ENCODE data around the gene LANCL2. TPM values are rescaled to one million over a fixed set of nuclear protein-coding genes. Genes with fewer than 3 reads are reported as not detected.
A peak's percentile ranks its signal among the peaks of the same experiment; 100 is the strongest.

LANCL2 gene
- total and polyA plus RNA-seq, 2 experiments from 2014 or later: 7.3 to 10.7 TPM

GRCh38 chr7:55387062-55387965 is 22.2 kb downstream of the LANCL2 start:
- no peak for ATAC-seq
- Histone ChIP-seq H2AFZ (no peak overlapping the region), H3K27me3 (ENCODE audit: insufficient read depth) (no peaks in the 10 kb centered on the region), H3K36me3 (ENCODE audit: insufficient read depth) (peaks cover 34% of the 10 kb centered on the region), H3K4me2 (no peak overlapping the region), H4K20me1 (replicated peaks; ENCODE audit: insufficient read depth) (no peaks in the 10 kb centered on the region), H3K27ac (ENCODE audit: low read depth) (no peak overlapping the region), H3K4me1 (ENCODE audit: insufficient read depth) (0 out of 2 replicates have a peak, but pooled peaks cover under 1% of the 10 kb centered on the region), H3K79me2 (replicated peaks; ENCODE audit: insufficient read depth) (peaks cover 12% of the 10 kb centered on the region), H3K9me2 (ENCODE audit: insufficient read depth) (no peaks in the 10 kb centered on the region), H3F3A (replicated peaks; ENCODE audit: low read depth) (no peaks in the 10 kb centered on the region), H3K4me3 (peak overlapping the region; percentile 4; the same call in 1 of the 2 replicates)
- Mint-ChIP-seq H3K4me1 (peaks cover under 1% of the 10 kb centered on the region; the same call in 1 of the 3 replicates), H3K4me3 (no peak overlapping the region), H3K36me3 (ENCODE audit: low read depth) (peaks cover 90% of the 10 kb centered on the region), H3K27me3 (ENCODE audit: insufficient read depth, low read depth, poor library complexity) (peaks cover 16% of the 10 kb centered on the region), H3K9me3 (peaks cover 91% of the 10 kb centered on the region), H3K27ac (no peak overlapping the region)
- TF ChIP-seq CTCF (conservative IDR thresholded peaks at IDR 0.05; ENCODE audit: low read depth in 2 of 2) (no peak), ZNF462 (CRISPR knock-in tag; IDR thresholded peaks at IDR 0.05) (no peak), REST (IDR thresholded peaks at IDR 0.05; ENCODE audit: unreplicated experiment) (no peak), JUNB (IDR thresholded peaks at IDR 0.05; ENCODE audit: unreplicated experiment) (no peak), POLR2AphosphoS5 (IDR thresholded peaks at IDR 0.05; ENCODE audit: low read depth) (no peak), ZNF114 (CRISPR knock-in tag; IDR thresholded peaks at IDR 0.05) (no peak), CREB1 (CRISPR knock-in tag; IDR thresholded peaks at IDR 0.05; ENCODE audit: low read depth) (no peak)
- peak; percentile 75 for DNase-seq (ENCODE audit: low spot score)

Measured in GM23338 (cell line).